DOHH2 (cell line): Measurements from ENCODE around the gene NOP53.

ENCODE experiments used
- EZH2phosphoT487 ChIP-seq: fragments of 200-600 bp; sonication (generic); IDR thresholded peaks from 2 replicates; pipeline ENCODE4 v1.6.1; 2017; ENCODE audit warnings: borderline replicate concordance, mild to moderate bottlenecking, antibody characterized with exemption, low read length, moderate library complexity, mixed read lengths
- TF ChIP-seq, protein P1 (sequence below): fragments of 200-600 bp; sonication (generic); IDR thresholded peaks from one replicate; pipeline ENCODE4 v1.5.1; 2014; ENCODE audit warnings: antibody characterized with exemption, mild to moderate bottlenecking, low read depth, low read length; ENCODE audit not compliant: poor library complexity, severe bottlenecking

DNA sequence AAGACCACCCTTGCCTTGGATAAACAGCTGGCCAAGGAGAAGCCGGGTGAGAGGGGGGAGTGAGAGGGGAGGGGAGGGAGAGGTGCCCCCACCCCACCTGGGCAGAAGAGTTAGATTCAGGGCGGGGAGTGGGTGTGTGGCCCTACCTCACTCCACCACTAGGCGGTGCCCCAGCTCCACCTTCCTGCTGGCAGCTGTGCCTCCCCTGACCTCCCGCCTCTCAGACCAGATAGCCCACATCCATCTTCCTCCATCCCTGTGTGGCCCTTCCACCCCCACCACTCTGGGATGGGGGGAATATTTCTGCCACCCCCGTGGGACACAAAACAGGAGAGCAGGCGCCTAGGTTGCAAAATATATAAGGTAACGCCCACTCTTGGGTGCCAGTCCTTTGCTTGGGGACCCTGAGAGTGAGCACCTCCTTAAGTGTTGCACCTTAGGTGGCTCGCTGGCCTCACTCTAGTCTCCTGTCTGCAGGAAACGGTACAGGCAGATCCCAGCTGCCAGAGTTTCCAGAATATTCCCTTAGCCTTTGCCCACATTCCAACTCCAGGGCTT lies 45.9 kb upstream of the NOP53 start:
- TF ChIP-seq, protein P1, sequence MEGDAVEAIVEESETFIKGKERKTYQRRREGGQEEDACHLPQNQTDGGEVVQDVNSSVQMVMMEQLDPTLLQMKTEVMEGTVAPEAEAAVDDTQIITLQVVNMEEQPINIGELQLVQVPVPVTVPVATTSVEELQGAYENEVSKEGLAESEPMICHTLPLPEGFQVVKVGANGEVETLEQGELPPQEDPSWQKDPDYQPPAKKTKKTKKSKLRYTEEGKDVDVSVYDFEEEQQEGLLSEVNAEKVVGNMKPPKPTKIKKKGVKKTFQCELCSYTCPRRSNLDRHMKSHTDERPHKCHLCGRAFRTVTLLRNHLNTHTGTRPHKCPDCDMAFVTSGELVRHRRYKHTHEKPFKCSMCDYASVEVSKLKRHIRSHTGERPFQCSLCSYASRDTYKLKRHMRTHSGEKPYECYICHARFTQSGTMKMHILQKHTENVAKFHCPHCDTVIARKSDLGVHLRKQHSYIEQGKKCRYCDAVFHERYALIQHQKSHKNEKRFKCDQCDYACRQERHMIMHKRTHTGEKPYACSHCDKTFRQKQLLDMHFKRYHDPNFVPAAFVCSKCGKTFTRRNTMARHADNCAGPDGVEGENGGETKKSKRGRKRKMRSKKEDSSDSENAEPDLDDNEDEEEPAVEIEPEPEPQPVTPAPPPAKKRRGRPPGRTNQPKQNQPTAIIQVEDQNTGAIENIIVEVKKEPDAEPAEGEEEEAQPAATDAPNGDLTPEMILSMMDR, result peak; percentile 94
- no peak for TF ChIP-seq EZH2phosphoT487
